ENCODE results near the gene RAB4A.

DNA sequence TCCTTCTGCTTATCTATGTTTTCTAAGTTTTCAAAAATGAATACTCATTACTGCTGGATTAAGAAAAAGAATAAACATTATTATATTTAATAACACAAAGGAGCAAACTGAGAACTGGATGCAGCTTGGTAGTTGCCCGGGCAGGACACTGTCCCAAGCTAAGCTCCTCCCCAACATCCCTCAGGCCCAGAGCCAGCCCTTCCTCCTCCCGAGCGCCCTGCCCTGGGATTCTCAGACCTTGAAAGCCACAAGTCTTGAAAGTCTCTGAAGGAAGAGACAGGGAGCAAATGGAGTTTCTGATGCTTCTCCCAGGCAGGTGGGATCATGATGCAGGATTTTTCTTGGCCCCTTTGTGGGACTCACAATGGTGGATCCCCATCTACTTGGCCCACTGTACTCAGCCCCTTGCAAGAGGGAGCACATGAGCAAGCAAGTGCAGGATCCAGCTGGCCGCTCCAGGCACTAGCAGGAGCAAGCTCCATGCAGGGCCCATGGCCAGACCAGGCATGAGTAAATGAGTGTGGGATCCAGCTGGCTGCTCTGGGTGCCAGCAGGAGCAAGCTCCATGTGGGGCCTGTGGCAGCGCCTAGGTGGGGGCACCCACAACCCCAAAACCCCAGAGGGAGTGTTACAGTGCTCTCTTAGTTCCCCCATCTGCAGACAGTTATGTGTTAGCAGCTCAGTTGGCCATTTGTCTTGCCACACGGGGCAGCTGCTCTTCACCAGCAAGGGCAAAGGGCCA lies 32.1 kb upstream of the RAB4A start:
- no peak for TF ChIP-seq ZNF224 (CRISPR knock-in tag; IDR thresholded peaks at IDR 0.05)
- no peak for TF ChIP-seq HMGXB3 (CRISPR knock-in tag; IDR thresholded peaks at IDR 0.05; ENCODE audit: borderline replicate concordance)
- no peak for TF ChIP-seq ZFP82 (CRISPR knock-in tag; IDR thresholded peaks at IDR 0.05; ENCODE audit: borderline replicate concordance)
- no peak for TF ChIP-seq TAF1 (CRISPR knock-in tag; IDR thresholded peaks at IDR 0.05)
- TF ChIP-seq HNRNPK (IDR thresholded peaks at IDR 0.05; ENCODE audit: low read depth, low read length, poor library complexity, severe bottlenecking): no peak
- TF ChIP-seq ZMYM2 (CRISPR knock-in tag; IDR thresholded peaks at IDR 0.05): no peak
- no peak for TF ChIP-seq FOSL1 (CRISPR knock-in tag; IDR thresholded peaks at IDR 0.05; ENCODE audit: borderline replicate concordance)
- TF ChIP-seq HCFC1 (IDR thresholded peaks at IDR 0.05; ENCODE audit: low read depth, low read length): no peak

Measured in HepG2 (cell line).